ENCODE data around the gene ZNF777.

GRCh38 chr7:149427893-149428292 is 33.0 kb downstream of the ZNF777 start:
- TF ChIP-seq POLR2A (IDR thresholded peaks at IDR 0.05; ENCODE audit: low read length) (no peak), GATA1 (IDR thresholded peaks at IDR 0.05; ENCODE audit: low read depth, low read length) (no peak)

Data from erythroblast (primary cell).